HG02884 (cell line): ENCODE results near the gene SCGB3A2.
"Not testable (repeated sequence)": the region's sequence is repeated elsewhere in the genome, so short reads cannot be mapped to it uniquely, and the experiment has no call there.

Experiments
- ATAC-seq: cut with Tn5 transposase; IDR thresholded peaks from one replicate; pipeline ENCODE4 v1.9.1; 2021; ENCODE audit warnings: mild to moderate bottlenecking, moderate library complexity; ENCODE audit not compliant: unreplicated experiment

Gene SCGB3A2

DNA sequence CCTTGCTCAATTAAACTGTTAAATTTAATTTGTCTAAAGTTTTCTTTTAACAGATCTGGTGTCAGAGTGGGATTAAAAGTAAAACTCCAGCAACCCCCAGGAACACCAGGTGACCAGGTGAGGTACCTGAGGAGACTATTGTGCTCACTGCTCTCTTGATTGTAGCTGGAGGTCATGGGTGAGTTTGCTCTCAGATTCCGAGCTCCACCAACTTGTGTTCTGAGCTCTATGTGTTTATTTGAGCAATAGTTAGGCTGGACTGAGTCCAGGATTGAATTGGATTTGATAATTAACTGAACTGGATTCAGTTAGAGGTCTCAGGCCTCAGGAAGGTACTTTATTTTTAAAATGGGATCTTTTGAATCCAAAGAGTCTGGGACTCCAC lies 17.9 kb upstream of the SCGB3A2 start:
- no peak for ATAC-seq

GRCh38 chr5:147863454-147864158 lies 14.9 kb upstream of the SCGB3A2 start:
- ATAC-seq, result no peak

- no peak for ATAC-seq
These were observed 9.4 kb upstream of the SCGB3A2 start for GRCh38 chr5:147869112-147869511.

GRCh38 chr5:147869892-147870291 lies 8.6 kb upstream of the SCGB3A2 start:
- ATAC-seq, result not testable (repeated sequence)

GRCh38 chr5:147871980-147872549 lies 6.4 kb upstream of the SCGB3A2 start:
- ATAC-seq, result not testable (repeated sequence)

GRCh38 chr5:147872744-147873435 lies 5.6 kb upstream of the SCGB3A2 start:
- not testable (repeated sequence) for ATAC-seq

DNA sequence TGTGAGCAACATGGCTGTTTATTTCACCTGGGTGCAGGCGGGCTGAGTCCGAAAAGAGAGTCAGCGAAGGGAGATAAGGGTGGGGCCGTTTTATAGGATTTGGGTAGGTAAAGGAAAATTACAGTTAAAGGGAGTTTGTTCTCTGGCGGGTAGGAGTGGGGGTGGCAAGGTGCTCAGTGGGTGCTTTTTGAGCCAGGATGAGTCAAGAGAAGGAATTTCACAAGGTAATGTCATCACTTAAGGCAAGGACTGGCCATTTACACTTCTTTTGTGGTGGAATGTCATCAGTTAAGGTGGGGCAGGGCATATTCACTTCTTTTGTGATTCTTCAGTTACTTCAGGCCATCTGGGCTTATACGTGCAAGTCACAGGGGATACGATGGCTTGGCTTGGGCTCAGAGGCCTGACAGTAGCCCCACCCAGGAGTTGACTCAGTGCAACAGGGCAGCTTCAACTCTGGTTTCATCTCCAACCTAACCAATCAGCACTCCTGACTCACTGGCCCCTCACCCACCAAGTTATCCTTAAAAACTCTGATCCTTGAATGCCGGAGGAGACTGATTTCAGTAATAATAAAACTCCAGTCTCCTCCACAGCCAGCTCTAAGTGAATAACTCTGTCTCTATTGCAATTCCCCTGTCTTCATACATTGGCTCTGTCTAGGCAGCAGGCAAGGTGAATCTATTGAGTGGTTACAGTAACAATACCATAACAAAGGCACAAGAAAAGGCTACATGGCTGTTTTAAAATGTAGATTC lies 4.2 kb upstream of the SCGB3A2 start:
- not testable (repeated sequence) for ATAC-seq

GRCh38 chr5:147874910-147875367 lies 3.6 kb upstream of the SCGB3A2 start:
- no peak for ATAC-seq

DNA sequence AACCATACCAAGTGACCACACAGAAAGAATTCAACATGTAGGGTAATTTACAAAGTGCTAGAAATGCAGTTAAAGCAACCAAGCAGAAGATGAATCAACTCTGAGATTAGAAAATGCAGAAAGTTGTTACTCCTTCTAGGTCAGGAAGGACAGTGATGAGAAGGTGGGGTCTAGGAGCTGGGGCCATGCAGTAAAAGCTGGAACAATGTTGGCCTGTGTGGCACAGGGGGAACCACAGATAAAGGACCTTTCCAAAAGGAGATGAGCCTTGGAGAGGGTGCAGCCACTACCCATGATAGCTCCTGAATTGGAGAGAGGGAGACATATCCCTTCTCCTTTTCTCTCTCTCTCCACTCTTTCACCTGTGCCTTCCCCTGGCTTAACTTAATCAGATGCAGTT lies 2.4 kb upstream of the SCGB3A2 start:
- no peak for ATAC-seq

GRCh38 chr5:147876626-147877025 lies 1.9 kb upstream of the SCGB3A2 start:
- no peak for ATAC-seq

GRCh38 chr5:147879784-147880183 lies 1.3 kb downstream of the SCGB3A2 start:
- no peak for ATAC-seq

- no peak for ATAC-seq
These were observed 2.0 kb downstream of the SCGB3A2 start for GRCh38 chr5:147880487-147880886.

DNA sequence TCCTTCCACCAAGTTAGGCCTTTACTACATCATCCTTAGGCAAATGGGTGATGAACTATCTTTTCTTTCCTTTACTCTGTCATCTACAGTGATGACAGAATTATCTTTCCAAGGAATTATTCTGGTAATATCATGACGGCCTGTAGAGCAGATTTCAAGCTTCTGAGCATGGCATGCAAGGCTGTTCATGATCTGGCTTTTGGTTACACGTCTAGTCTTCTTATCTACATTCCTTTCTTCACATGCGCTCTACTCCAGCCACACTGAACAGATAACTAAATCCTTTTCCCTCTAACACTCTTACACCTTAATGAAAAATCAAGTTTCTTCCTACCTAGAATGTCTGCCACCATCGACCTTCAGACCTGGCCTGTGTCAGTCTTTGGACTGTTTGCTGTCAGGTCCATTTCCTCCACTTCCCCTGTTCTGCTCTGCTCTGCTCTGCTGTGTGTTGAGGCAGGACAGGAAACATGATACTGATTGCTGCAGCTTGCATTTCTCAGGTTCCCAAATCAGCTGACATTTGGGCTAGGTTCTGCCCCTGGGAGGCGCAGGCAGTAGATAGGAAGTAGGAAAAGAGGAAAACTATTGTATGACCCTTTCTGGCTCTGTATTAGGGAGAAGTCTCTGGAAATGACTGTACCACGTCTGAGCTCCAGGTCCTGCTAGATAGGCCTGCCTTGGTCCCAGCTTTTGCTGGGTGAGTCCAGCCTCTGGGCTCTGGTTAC lies 4.2 kb downstream of the SCGB3A2 start:
- no peak for ATAC-seq

- no peak for ATAC-seq
These were observed 8.6 kb downstream of the SCGB3A2 start for GRCh38 chr5:147887026-147887627.

GRCh38 chr5:147887930-147888329 lies 9.4 kb downstream of the SCGB3A2 start:
- no peak for ATAC-seq

DNA sequence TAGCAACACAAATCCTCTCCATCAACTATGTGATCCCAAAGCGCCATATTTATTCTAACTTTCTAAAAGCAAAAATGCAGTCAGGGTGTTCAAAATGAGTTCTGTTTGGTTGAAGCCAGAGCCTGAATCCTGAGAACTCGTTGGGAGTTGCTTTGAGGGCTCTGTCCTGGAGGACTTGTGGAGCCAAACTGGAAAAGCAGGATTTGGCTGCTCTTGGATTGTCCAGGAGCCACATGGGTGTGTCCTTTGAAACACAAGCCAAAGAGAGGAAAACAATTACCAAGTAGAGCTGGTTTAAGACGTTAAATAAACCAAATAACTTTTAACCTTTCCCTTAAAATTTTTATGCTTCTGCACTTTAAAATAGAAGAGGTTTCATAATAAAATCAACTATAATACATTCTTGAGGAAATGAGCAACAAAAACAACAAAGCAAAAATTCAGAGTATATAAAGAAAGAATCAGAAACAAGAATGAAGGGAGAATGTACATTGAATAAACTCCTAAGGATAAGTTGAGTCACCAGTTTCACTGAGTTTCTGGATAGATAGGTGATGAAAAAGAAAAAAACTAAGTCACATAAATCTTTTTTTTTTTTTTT lies 14.3 kb downstream of the SCGB3A2 start:
- ATAC-seq, result no peak

DNA sequence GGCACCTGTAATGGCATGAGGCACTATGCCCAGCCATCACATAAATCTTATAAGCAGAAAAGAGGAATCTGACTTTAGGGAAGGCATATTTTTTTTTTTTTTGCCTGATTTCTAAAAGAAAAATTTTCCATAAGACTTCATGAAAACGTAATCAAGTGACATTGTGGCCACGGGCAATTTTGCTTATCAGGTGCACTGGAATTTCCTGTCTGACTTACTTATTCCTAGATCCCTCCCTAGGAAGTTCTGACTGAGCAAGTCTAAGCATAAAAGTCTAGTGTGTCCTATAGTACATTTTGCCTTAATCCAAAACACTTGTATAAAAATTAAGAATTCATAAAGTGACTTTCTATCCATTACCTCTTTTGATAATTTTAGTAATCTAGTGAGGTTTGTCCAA lies 15.3 kb downstream of the SCGB3A2 start:
- no peak for ATAC-seq

DNA sequence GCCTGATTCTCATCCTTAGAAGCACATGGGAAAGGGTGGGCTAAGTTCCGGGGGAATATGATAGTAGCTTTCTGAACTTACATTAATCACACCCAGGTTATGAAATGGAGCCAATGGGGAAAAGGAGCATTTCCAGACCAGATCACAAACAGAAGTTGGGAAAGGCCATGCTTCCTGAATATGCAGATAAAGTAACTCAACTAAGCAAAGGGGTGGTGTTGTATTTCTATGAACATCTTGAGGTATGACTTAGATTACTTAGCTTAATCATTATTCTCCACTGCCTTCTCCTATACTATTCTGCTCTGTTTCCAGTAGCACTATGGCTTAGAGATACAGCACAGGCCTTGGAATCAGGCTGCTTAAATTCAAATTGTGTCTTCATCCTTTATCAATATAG lies 17.4 kb downstream of the SCGB3A2 start:
- ATAC-seq, result no peak

GRCh38 chr5:147898875-147899401 lies 20.4 kb downstream of the SCGB3A2 start:
- no peak for ATAC-seq

DNA sequence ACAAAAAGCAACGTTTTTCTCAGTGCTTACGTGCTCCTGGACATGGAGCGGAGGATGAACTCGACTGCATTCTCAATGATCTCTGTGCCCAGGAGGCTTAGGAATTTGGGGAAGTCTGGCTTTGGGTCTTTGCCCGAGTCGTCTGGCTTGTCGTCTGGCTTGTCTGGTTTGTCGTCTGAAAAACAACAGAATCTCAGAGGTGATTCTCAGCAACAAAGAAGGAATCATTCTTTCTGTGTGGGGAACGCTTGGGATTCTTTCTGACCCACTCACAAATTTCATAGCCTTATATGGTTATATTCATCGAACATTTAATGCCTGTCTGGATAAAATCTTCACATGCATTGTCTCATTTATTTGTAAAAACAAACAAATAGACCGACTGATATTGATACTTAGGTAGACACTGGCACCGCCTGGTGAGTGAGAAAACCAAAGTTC lies 23.1 kb downstream of the SCGB3A2 start:
- no peak for ATAC-seq
